ENCODE results near the gene LAYN. TPM values are rescaled to one million over a fixed set of nuclear protein-coding genes. Genes with fewer than 3 reads are reported as not detected.

Gene LAYN
- total RNA-seq (2012; rRNA removed) (92.5 and 111 TPM in 2 replicates), polyA plus RNA-seq (2012; rRNA removed) (95.1 and 118 TPM in 2 replicates), Bru-seq, nascent RNA (percentile 95 among the genes with signal in this experiment), BruChase-seq, experiment 1, labeled RNA remaining after a 6-hour chase (percentile 84 among the genes with signal in this experiment), BruChase-seq, experiment 2, labeled RNA remaining after a 2-hour chase (percentile 77 among the genes with signal in this experiment)
- polyA plus RNA-seq (2012; cell fraction: cytosol; rRNA removed) = 61.2 and 104 TPM in 2 replicates
- polyA plus RNA-seq (2012; cell fraction: nucleus; rRNA removed; ENCODE audit: low replicate concordance) = 36.6 and 148 TPM in 2 replicates
- long read RNA-seq, transcript LAYN-201 (7 exons, 2,066 nt) = major isoform, 112 of 153 reads
- long read RNA-seq, transcript LAYN-209 (7 exons, 1,703 nt) = minor isoform, 8 of 153 reads
- long read RNA-seq, partial matches to known transcripts = 16 of 153 reads
- long read RNA-seq, other reads (novel, unspliced or antisense) = 15 of 153 reads

- peaks cover 15% of the 10 kb centered on the region for H3K36me3 ChIP-seq (ENCODE audit: control insufficient read depth, insufficient read depth, low read length)
- H2BK15ac ChIP-seq (ENCODE audit: low read depth, low read length) = peak within 1 kb of the TSS; percentile 85; the same call in 2 of the 3 replicates
- 2% methylated on average over 42 of the region's 70 CpGs; no CpG with 5 or more reads in 1 of the 2 experiments for WGBS, 2 experiments (ENCODE audit: extremely low coverage in 2 of 2, insufficient read length in 1 of 2)
- H3K4me3 ChIP-seq (ENCODE audit: insufficient read depth, low read depth, low read length) = peak within 1 kb of the TSS; percentile 85
- H3K4me1 ChIP-seq (ENCODE audit: control insufficient read depth, insufficient read depth, low read length) = peaks cover 17% of the 10 kb centered on the region
- TF ChIP-seq MAZ (IDR thresholded peaks at IDR 0.05; ENCODE audit: borderline replicate concordance, low read depth, low read length) = peak; percentile 71; the same call in 1 of the 2 replicates
- no peak for TF ChIP-seq CTCF (conservative IDR thresholded peaks at IDR 0.05; ENCODE audit: low read depth, low read length)
- peak; percentile 70 for TF ChIP-seq MXI1 (IDR thresholded peaks at IDR 0.05; ENCODE audit: borderline replicate concordance, low read depth, low read length)
- peak; percentile 53; the same call in 1 of the 2 replicates for TF ChIP-seq BHLHE40 (IDR thresholded peaks at IDR 0.05; ENCODE audit: low read depth, low read length)
- peak; percentile 79 for TF ChIP-seq POLR2A (IDR thresholded peaks at IDR 0.05; ENCODE audit: low read depth, low read length)
- H3K4ac ChIP-seq (ENCODE audit: low read depth, low read length) = peak within 1 kb of the TSS; percentile 93
- peak within 1 kb of the TSS; percentile 95 for H3K56ac ChIP-seq (ENCODE audit: extremely low read depth, insufficient read depth, low read length)
- H4K20me1 ChIP-seq (ENCODE audit: insufficient read depth, low read length) = peaks cover 18% of the 10 kb centered on the region
- H3K27me3 ChIP-seq (ENCODE audit: control insufficient read depth, insufficient read depth, low read length) = no peaks in the 10 kb centered on the region
- peak within 1 kb of the TSS; percentile 97 for H3K4me2 ChIP-seq (ENCODE audit: low read depth, low read length)
- H2AK9ac ChIP-seq (replicated peaks; ENCODE audit: low read depth, low read length, poor library complexity) = peak within 1 kb of the TSS; percentile 92
- peak within 1 kb of the TSS; percentile 94 for H3K14ac ChIP-seq (replicated peaks; ENCODE audit: low read depth, low read length)
- ATAC-seq (ENCODE audit: low read depth) = peak; percentile 81
- POLR2A ChIA-PET (ENCODE audit: unreplicated experiment) = no interaction called here
- peak within 1 kb of the TSS; percentile 78 to 88 for H4K8ac ChIP-seq (ENCODE audit: low read depth in 2 of 2, low read length in 2 of 2)
- peak within 1 kb of the TSS; percentile 78 for H2BK120ac ChIP-seq (ENCODE audit: low read depth, low read length)
- peak within 1 kb of the TSS; percentile 86 for H2AFZ ChIP-seq (replicated peaks; ENCODE audit: low read length, poor library complexity)
- peak within 1 kb of the TSS; percentile 94 for H4K91ac ChIP-seq (ENCODE audit: insufficient read depth, low read depth, low read length)
- intact Hi-C loops (cut with micrococcal nuclease) = loop anchor here (1.0 kb wide), 1 partner anchor 17 kb away; no protein-coding TSS in a partner anchor
- BruUV-seq (replicated peaks) = no TSS peak
- peaks cover 21 to 62% of the 10 kb centered on the region in 2 experiments for H3K79me1 ChIP-seq (ENCODE audit: low read depth in 1 of 2, low read length in 2 of 2)
- H2BK20ac ChIP-seq (ENCODE audit: low read depth, low read length) = peak within 1 kb of the TSS; percentile 63
- peak; percentile 62 for DNase-seq
- peak within 1 kb of the TSS; percentile 92 for H2AK5ac ChIP-seq (ENCODE audit: low read depth, low read length)
- H2BK5ac ChIP-seq (ENCODE audit: low read depth, low read length, poor library complexity, severe bottlenecking) = peak within 1 kb of the TSS; percentile 64
- dilution Hi-C loops (cut with HindIII; ENCODE audit: low sequenced_read_pairs, unreplicated experiment) = no loop called here
- peak within 1 kb of the TSS; percentile 91 for H3K27ac ChIP-seq (ENCODE audit: insufficient read depth, low read length)
- H3K23ac ChIP-seq (ENCODE audit: low read depth, low read length) = peak within 1 kb of the TSS; percentile 87
- in situ Hi-C loops (cut with MboI; ENCODE audit: low sequenced_read_pairs) = no loop called here
- H3K9me1 ChIP-seq (ENCODE audit: insufficient read depth, low read length) = peaks cover 25% of the 10 kb centered on the region
- H3K9me3 ChIP-seq (ENCODE audit: control insufficient read depth, insufficient read depth, low read length) = no peaks in the 10 kb centered on the region; the same call in 1 of the 2 replicates
- H3K9ac ChIP-seq (ENCODE audit: low read depth, low read length) = peak within 1 kb of the TSS; percentile 87
- peak within 1 kb of the TSS; percentile 75 for H3K18ac ChIP-seq (ENCODE audit: low read depth, low read length)
- H4K5ac ChIP-seq (ENCODE audit: low read depth, low read length) = peak within 1 kb of the TSS; percentile 79
- CTCF ChIA-PET = interaction anchor here (0.7 to 1.0 kb wide), 2 partner anchors 9 to 111 kb away, joined by 3 read pairs; no protein-coding TSS in a partner anchor
These were observed at the start of gene LAYN for GRCh38 chr11:111540114-111540936. LAYN (plus strand) TSS chr11:111540720; CDS start chr11:111540844, 124 bp downstream.

Measured in IMR-90 (cell line).